AG20443 (cell line): ENCODE measurements around the gene RETSAT.

ENCODE experiments used
- DNase-seq: peaks from one replicate; pipeline ENCODE4 v3.0.0; 2012; ENCODE audit warnings: low spot score, mixed read lengths

RETSAT gene

GRCh38 chr2:85307527-85307897 lies 46.8 kb downstream of the RETSAT start:
- no peak for DNase-seq

DNA sequence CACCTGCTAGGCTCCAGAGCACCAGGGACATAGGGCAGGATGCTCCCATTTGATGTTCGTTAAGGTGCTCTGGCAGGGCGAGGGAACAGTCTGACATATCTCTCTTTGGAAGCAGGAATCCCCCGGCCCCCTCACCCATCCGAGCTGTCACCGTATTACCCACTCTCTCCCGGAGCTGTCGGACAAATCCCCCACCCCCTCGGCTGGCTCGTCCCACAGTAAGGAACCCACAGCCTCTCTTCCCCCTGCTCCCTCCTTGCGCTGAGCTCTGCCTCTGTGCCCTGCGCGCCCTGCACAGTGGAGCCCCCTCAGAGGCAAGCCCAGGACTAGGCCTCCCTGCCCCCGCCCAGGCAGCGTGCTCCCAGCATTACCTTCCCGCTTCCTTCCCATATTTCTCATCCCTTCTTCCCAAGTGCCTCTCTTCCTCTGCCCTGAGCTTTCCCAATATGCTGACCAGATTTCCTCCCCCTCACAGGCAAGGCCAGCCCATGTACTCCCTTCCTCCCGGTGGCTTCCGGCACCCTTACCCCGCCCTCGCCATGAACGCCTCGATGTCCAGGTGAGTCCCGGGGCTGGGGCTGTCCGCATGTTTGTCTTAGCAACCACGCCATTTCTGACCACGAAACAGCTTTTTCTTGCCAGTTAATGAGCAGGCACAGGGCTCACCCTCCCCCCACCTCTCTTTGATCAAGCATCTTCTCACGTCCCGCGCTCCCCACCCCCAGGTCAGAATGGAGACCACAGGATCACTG lies 50.4 kb downstream of the RETSAT start:
- no peak for DNase-seq

- DNase-seq, result no peak
Observed at GRCh38 chr2:85302121-85302520, 52.2 kb downstream of the RETSAT start.
